Measurements from ENCODE around the gene GRIK2. TPM values are rescaled to one million over a fixed set of nuclear protein-coding genes. Genes with fewer than 3 reads are reported as not detected.

GRIK2 gene
- total RNA-seq, 1 experiment from 2014 or later = 0.70 TPM

DNA sequence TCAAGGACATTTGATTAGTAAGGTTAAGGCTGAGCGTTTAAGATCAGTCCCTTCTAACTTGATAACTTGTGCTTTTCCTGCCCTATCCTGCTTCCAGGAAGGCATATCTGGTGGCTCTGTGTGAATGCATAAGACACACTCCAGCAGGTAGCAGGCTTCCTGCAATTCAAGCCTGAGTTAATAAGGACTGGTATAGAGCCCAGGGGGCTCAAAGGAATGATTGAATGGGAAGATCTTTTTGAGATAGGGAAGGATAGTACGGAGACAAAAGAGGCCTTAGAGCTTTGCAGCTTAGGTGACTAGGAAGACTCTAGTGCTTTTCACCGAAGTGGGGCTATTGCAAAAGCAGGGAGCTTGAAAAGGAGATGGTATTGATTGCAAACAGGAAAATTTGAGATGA is 307.1 kb downstream of the GRIK2 start:
- H3K27me3 Mint-ChIP-seq (ENCODE audit: low read depth) = peaks cover 2% of the 10 kb centered on the region; the same call in 1 of the 2 replicates
- H3K9me3 Mint-ChIP-seq = no peaks in the 10 kb centered on the region
- H3K9ac ChIP-seq (ENCODE audit: extremely low read depth, insufficient read length, low read length) = no peak overlapping the region
- no peak overlapping the region for H4K8ac ChIP-seq (replicated peaks; ENCODE audit: insufficient read length, low read depth, low read length)
- DNase-seq = no peak
- no peak overlapping the region for H3K4me3 Mint-ChIP-seq
- no peak overlapping the region for H2BK15ac ChIP-seq (ENCODE audit: low read depth, low read length)
- no peak overlapping the region for H3K23ac ChIP-seq (ENCODE audit: insufficient read length, low read depth, low read length)
- H3K27ac ChIP-seq (ENCODE audit: insufficient read length, low read depth, low read length) = no peak overlapping the region
- H4K5ac ChIP-seq (ENCODE audit: insufficient read length, low read depth, low read length) = no peak overlapping the region
- no peak overlapping the region for H2BK20ac ChIP-seq (ENCODE audit: low read depth, low read length, poor library complexity, severe bottlenecking)
- no peak overlapping the region for H3K4ac ChIP-seq (ENCODE audit: low read depth, low read length)
- no peaks in the 10 kb centered on the region for H4K20me1 ChIP-seq (ENCODE audit: control insufficient read depth, insufficient read depth, insufficient read length)
- WGBS (ENCODE audit: extremely low coverage, insufficient read length, low lambda C conversion rate) = no CpG with 5 or more reads among the region's 3 CpGs
- H3K4me2 ChIP-seq (ENCODE audit: insufficient read depth, insufficient read length, low read length) = no peak overlapping the region
- no peak overlapping the region for H3K18ac ChIP-seq (ENCODE audit: insufficient read length, low read depth, low read length)
- H3K4me1 Mint-ChIP-seq = peaks cover 11 to 25% of the 10 kb centered on the region in 2 experiments
- no peaks in the 10 kb centered on the region for H3K79me1 ChIP-seq (ENCODE audit: insufficient read depth, low read depth, low read length, poor library complexity, severe bottlenecking)
- H3K36me3 Mint-ChIP-seq (ENCODE audit: insufficient read depth in 1 of 3, low read depth in 3 of 3) = no peaks in the 10 kb centered on the region
- no peak overlapping the region for H3K56ac ChIP-seq (ENCODE audit: insufficient read length, low read depth, low read length)
- no peak for TF ChIP-seq CTCF (conservative IDR thresholded peaks at IDR 0.05)
- no peak overlapping the region for H2BK120ac ChIP-seq (ENCODE audit: low read depth, low read length, poor library complexity, severe bottlenecking)
- no peak overlapping the region for H3T11ph ChIP-seq (ENCODE audit: low read length)
- no peak overlapping the region for H3K14ac ChIP-seq (ENCODE audit: insufficient read depth, low read length)
- H2BK5ac ChIP-seq (ENCODE audit: insufficient read length, low read length) = no peak overlapping the region
- H3K79me2 ChIP-seq (ENCODE audit: insufficient read depth, low read length) = no peaks in the 10 kb centered on the region
- no peak overlapping the region for H2AK5ac ChIP-seq (ENCODE audit: insufficient read length, low read length)
- no peaks in the 10 kb centered on the region; the same call in 1 of the 2 replicates for H3K4me1 ChIP-seq (ENCODE audit: insufficient read depth, low read length)
- no peaks in the 10 kb centered on the region for H3K23me2 ChIP-seq (ENCODE audit: insufficient read length, low read depth, low read length, poor library complexity, severe bottlenecking)
- H2BK12ac ChIP-seq (ENCODE audit: insufficient read length, low read depth, low read length) = no peak overlapping the region
- H4K91ac ChIP-seq (ENCODE audit: insufficient read length, low read depth, low read length) = no peak overlapping the region
- no peaks in the 10 kb centered on the region for H3K27me3 ChIP-seq (ENCODE audit: insufficient read depth, low read length)
- H3K9me3 ChIP-seq (ENCODE audit: control insufficient read depth, low read depth, low read length) = no peaks in the 10 kb centered on the region
- no peak overlapping the region for H2AFZ ChIP-seq (ENCODE audit: low read length)
- peak overlapping the region in 1 of 3 experiments; percentile 46; a peak in 3 of 7 replicates for H3K27ac Mint-ChIP-seq

Data from H9 (cell line).